MCF 10A (cell line): Measurements from ENCODE around the gene ZP4. TPM values are rescaled to one million over a fixed set of nuclear protein-coding genes. Genes with fewer than 3 reads are reported as not detected.
A peak's percentile ranks its signal among the peaks of the same experiment; 100 is the strongest.

Experiments used
- BruUV-seq: library from RNA; stranded (reverse); fragments of 400-500 nt; replicated peaks from 2 replicates; lab custom pipeline; 2021; lab: Mats Ljungman, UMichigan
- CTCF ChIA-PET: fragments of 300-600 bp; sonication (Branson Sonifier 250); formaldehyde crosslinking; extraction: SDS; loops from one replicate; lab custom pipeline; 2021; ENCODE audit warnings: antibody characterized with exemption, inconsistent platforms; lab: Yijun Ruan, JAX
- POLR2A ChIA-PET: fragments of 300-600, 350-650 bp; sonication (Branson Sonifier 250); formaldehyde crosslinking; extraction: SDS; loops from one replicate; lab custom pipeline; 2020; ENCODE audit warnings: antibody characterized with exemption, inconsistent platforms; lab: Yijun Ruan, JAX
- DNase-seq: peaks from one replicate; pipeline ENCODE4 v3.0.0-alpha.2; 2018; ENCODE audit not compliant: unreplicated experiment
- H3K27ac Mint-ChIP-seq: one replicate; pipeline ENCODE4 v1.8.0; 2022; ENCODE audit warnings: mild to moderate bottlenecking, low read depth, mixed read lengths; ENCODE audit not compliant: unreplicated experiment
- H3K27me3 Mint-ChIP-seq: one replicate; pipeline ENCODE4 v1.8.0; 2022; ENCODE audit warnings: mixed read lengths; ENCODE audit not compliant: insufficient read depth, unreplicated experiment
- H3K36me3 Mint-ChIP-seq: one replicate; pipeline ENCODE4 v1.8.0; 2022; ENCODE audit warnings: mild to moderate bottlenecking, moderate library complexity, mixed read lengths; ENCODE audit not compliant: insufficient read depth, unreplicated experiment
- H3K4me1 Mint-ChIP-seq: one replicate; pipeline ENCODE4 v1.8.0; 2022; ENCODE audit warnings: mixed read lengths; ENCODE audit not compliant: insufficient read depth, unreplicated experiment
- H3K4me3 Mint-ChIP-seq: one replicate; pipeline ENCODE4 v1.8.0; 2022; ENCODE audit warnings: mild to moderate bottlenecking, moderate library complexity, mixed read lengths; ENCODE audit not compliant: unreplicated experiment
- H3K9me3 Mint-ChIP-seq: one replicate; pipeline ENCODE4 v1.8.0; 2022; ENCODE audit warnings: mixed read lengths; ENCODE audit not compliant: unreplicated experiment
- CTCF ChIP-seq: fragments of 200-600 bp; IDR thresholded peaks from one replicate; pipeline ENCODE4 v1.8.0; 2022; ENCODE audit warnings: antibody characterized with exemption, mild to moderate bottlenecking; ENCODE audit not compliant: unreplicated experiment
- intact Hi-C: fragments of 100-400 bp; cut with micrococcal nuclease; formaldehyde crosslinking; loops from 2 replicates; pipeline ENCODE4 v1.14.1; 2022
- total RNA-seq: library from RNA; stranded (reverse); gene quantifications from 2 replicates; pipeline ENCODE4 v1.2.3, GENCODE V29; 2022

The ZP4 gene
- total RNA-seq, 1 experiment from 2014 or later, result not detected

GRCh38 chr1:237863234-237863633 is 27.5 kb downstream of the ZP4 start:
- no peaks in the 10 kb centered on the region for H3K36me3 Mint-ChIP-seq
- H3K27me3 Mint-ChIP-seq, result no peaks in the 10 kb centered on the region
- TF ChIP-seq CTCF, result no peak
- BruUV-seq, result no TSS peak
- intact Hi-C loops, result loop anchor here (5.0 kb wide), 1 partner anchor 89 kb away; no protein-coding TSS in a partner anchor
- no peaks in the 10 kb centered on the region for H3K9me3 Mint-ChIP-seq
- H3K4me1 Mint-ChIP-seq, result peaks cover 9% of the 10 kb centered on the region
- POLR2A ChIA-PET, result interaction anchor here (0.7 to 2.5 kb wide), 6 partner anchors 11 to 1089 kb away, joined by 3 to 8 read pairs (median 3); no protein-coding TSS in a partner anchor
- no peak overlapping the region for H3K4me3 Mint-ChIP-seq
- CTCF ChIA-PET, result interaction anchor here (0.5 to 11.4 kb wide), 81 partner anchors 9 to 1959 kb away, joined by 3 to 167 read pairs (median 5); partner anchors contain the start of genes CHRM3 and ZP4
- no peak overlapping the region for H3K27ac Mint-ChIP-seq
- peak; percentile 20 for DNase-seq

GRCh38 chr1:237861944-237862343 is 28.8 kb downstream of the ZP4 start:
- no peak overlapping the region for H3K27ac Mint-ChIP-seq
- no peak for TF ChIP-seq CTCF
- no peaks in the 10 kb centered on the region for H3K36me3 Mint-ChIP-seq
- no peak overlapping the region for H3K4me3 Mint-ChIP-seq
- peaks cover 9% of the 10 kb centered on the region for H3K4me1 Mint-ChIP-seq
- H3K9me3 Mint-ChIP-seq, result no peaks in the 10 kb centered on the region
- no peak for DNase-seq
- ChIA-PET CTCF (interaction anchor here (0.8 to 11.4 kb wide), 7 partner anchors 8 to 1090 kb away, joined by 3 to 167 read pairs (median 116); no protein-coding TSS in a partner anchor), POLR2A (interaction anchor here (1.0 kb wide), 1 partner anchor 9 kb away, joined by 3 read pairs; no protein-coding TSS in a partner anchor)
- no peaks in the 10 kb centered on the region for H3K27me3 Mint-ChIP-seq
- intact Hi-C loops, result loop anchor here (5.0 kb wide), 1 partner anchor 90 kb away; no protein-coding TSS in a partner anchor
- no TSS peak for BruUV-seq

- Mint-ChIP-seq H3K27ac (no peak overlapping the region), H3K27me3 (no peaks in the 10 kb centered on the region), H3K9me3 (no peaks in the 10 kb centered on the region), H3K36me3 (no peaks in the 10 kb centered on the region), H3K4me3 (no peak overlapping the region), H3K4me1 (no peaks in the 10 kb centered on the region)
- intact Hi-C loops, result loop anchor here (10.0 kb wide), 1 partner anchor 1266 kb away; no protein-coding TSS in a partner anchor
- CTCF ChIA-PET, result interaction anchor here (0.6 to 11.4 kb wide), 13 partner anchors 5 to 1093 kb away, joined by 3 to 167 read pairs (median 3); no protein-coding TSS in a partner anchor
- POLR2A ChIA-PET, result interaction anchor here (1.6 kb wide), 1 partner anchor 12 kb away, joined by 5 read pairs; no protein-coding TSS in a partner anchor
- TF ChIP-seq CTCF, result no peak
- BruUV-seq, result no TSS peak
- peak; percentile 14 for DNase-seq
Measured at GRCh38 chr1:237858992-237859391, 31.7 kb downstream of the ZP4 start.

- Mint-ChIP-seq H3K9me3 (no peaks in the 10 kb centered on the region), H3K36me3 (no peaks in the 10 kb centered on the region), H3K4me3 (no peak overlapping the region), H3K27me3 (no peaks in the 10 kb centered on the region), H3K27ac (no peak overlapping the region), H3K4me1 (no peaks in the 10 kb centered on the region)
- TF ChIP-seq CTCF, result no peak
- no TSS peak for BruUV-seq
- ChIA-PET POLR2A (interaction anchor here (0.6 kb wide), 2 partner anchors 30 to 1589 kb away, joined by 3 read pairs; no protein-coding TSS in a partner anchor), CTCF (interaction anchor here (0.6 to 11.4 kb wide), 11 partner anchors 6 to 1095 kb away, joined by 3 to 167 read pairs (median 4); no protein-coding TSS in a partner anchor)
- no peak for DNase-seq
- intact Hi-C loops, result loop anchor here (10.0 kb wide), 1 partner anchor 1267 kb away; no protein-coding TSS in a partner anchor
Measured at GRCh38 chr1:237857455-237857854, 33.3 kb downstream of the ZP4 start.
